ENCODE measurements around the gene MBD2.

Gene MBD2

DNA sequence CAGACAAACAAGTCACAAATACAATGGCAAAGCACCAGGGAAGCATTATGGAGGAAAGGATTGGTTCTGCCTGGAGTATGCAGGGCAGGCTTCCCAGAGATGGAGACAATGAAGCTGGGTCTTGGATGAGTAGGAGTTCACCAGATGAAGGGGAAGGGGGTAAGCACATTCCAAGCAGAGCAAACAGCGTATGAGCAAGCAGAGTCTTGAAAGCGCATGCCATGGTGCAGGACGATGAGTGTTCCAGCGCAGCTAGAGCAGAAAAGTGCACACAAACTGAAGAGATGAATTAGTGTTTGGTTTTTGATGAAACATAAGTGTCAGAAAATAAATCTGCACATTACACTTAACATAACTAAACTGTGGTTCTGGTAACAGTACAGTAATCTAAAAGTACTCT is 21.6 kb downstream of the MBD2 start:
- no peak for DNase-seq (ENCODE audit: low read depth in 2 of 2)

DNA sequence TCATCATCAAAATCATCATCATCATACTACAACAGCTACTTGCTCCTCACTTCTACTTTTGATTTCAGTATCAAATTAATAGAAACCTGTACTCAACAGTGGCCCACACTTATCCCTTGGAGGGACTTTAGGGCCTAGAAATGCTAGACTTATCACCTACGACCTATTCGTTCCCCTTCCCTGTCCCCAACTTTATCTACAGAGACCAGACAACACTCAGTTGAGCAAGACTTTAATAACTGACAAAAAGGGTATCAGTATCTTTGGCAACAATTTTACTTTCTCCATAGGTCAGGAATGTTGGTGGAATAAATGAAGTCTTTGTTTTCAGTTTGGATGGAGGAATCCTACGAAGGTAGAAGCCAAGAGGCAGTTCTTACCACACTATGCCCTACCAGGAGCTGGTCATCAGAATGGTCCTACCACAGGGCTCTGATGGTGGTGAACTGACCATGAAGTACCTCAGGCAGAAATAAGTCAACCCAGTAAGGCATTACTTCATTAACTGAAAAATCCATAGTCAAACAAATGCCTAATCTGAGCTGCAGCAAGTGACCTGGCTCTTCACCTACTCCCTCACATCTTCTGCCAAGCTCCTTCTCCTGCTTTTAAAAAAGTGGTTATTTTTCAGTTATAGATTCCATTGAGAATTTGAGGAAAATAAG is 26.6 kb downstream of the MBD2 start:
- DNase-seq (ENCODE audit: low read depth in 2 of 2) = no peak

- no peak for DNase-seq (ENCODE audit: low read depth in 2 of 2)
Measured at GRCh38 chr18:54193786-54194185, 30.7 kb downstream of the MBD2 start.

GRCh38 chr18:54192900-54193299 is 31.6 kb downstream of the MBD2 start:
- no peak for DNase-seq (ENCODE audit: low read depth in 2 of 2)

- DNase-seq (ENCODE audit: low read depth in 2 of 2) = no peak
Measured at GRCh38 chr18:54192415-54192814, 32.1 kb downstream of the MBD2 start.

- no peak for DNase-seq (ENCODE audit: low read depth in 2 of 2)
Measured at GRCh38 chr18:54191352-54191751, 33.1 kb downstream of the MBD2 start.

GRCh38 chr18:54187372-54187771 is 37.1 kb downstream of the MBD2 start:
- DNase-seq (ENCODE audit: low read depth in 2 of 2) = no peak

DNA sequence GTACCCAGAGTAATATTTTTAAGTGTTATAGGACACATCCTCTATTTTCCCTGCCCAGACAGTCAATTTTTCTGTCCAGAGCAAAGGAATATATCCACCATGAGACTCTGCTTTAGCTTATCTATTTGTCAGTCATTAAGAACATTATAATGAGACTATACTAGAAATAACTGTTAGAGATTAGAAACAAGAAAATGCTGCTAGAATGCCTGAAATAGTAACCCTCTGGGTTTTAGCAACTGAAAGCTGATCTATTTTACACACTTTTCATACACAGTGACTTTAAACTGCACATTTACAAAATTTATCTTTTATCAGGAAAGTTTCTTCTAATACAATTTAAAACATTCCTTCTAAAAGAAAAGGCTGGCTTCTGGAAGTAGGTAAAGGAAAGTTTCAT is 39.6 kb downstream of the MBD2 start:
- DNase-seq (ENCODE audit: low read depth in 2 of 2) = no peak

GRCh38 chr18:54183390-54183789 is 41.1 kb downstream of the MBD2 start:
- no peak for DNase-seq (ENCODE audit: low read depth in 2 of 2)

DNA sequence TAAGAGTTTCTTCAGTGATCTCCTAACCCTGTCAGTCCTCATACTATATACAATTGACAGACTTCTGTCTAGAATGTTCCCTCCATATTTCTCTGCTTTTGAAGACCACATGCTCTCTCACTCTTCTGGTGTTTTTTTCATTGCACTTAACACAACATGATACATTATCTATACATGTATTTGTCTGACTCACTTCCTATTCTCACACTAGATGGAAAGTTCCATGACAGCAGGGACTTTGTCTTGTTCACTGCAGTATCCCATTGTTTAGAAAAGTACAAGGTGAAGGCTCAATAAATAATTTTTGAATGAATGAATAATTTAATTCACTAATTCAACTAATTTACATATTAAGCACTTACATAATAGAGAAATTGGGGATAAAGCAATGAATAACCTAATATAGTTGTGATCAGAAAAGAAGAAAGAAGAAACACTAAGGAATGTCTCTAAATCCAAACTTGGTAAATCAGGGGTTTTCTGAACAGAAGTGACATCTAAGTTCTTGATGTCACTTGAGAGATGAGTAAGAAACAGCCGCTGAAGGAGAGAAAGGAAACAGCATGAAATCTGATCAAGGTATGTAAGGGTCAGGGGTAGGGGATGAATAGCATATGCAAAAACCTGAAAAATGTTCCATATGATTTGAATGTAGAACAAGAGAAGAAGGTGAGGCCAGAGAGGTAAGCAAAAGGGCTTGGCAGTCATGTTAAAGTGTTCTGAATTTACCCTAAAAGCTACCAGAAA is 42.4 kb downstream of the MBD2 start:
- no peak for DNase-seq (ENCODE audit: low read depth in 2 of 2)

- DNase-seq (ENCODE audit: low read depth in 2 of 2) = no peak
Measured at GRCh38 chr18:54173980-54174630, 50.4 kb downstream of the MBD2 start.

GRCh38 chr18:54173250-54173649 is 51.2 kb downstream of the MBD2 start:
- DNase-seq (ENCODE audit: low read depth in 2 of 2) = no peak

- peak; percentile 50 to 54 for DNase-seq (ENCODE audit: low read depth in 2 of 2)
Measured at GRCh38 chr18:54169431-54170403, 54.8 kb downstream of the MBD2 start.

DNA sequence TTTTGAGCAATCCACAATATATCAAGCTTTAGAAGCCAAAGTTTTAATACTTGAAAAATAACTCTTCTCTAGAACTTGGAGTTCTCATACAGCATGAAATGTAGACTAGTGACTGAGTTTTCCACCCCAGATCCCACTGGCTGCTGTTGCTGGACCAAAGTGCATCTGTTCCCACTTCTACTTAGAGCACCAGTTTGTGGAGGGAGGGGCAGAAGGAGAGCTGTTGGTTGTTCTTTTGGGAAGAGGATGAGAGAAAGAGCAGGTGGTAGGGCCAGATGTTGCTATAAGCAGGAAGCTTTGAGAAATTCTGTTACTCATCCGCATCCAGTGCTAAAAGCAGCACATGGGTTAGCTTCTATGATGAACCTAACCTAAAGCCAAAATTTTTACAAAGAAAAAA is 59.0 kb downstream of the MBD2 start:
- no peak for DNase-seq (ENCODE audit: low read depth in 2 of 2)

DNA sequence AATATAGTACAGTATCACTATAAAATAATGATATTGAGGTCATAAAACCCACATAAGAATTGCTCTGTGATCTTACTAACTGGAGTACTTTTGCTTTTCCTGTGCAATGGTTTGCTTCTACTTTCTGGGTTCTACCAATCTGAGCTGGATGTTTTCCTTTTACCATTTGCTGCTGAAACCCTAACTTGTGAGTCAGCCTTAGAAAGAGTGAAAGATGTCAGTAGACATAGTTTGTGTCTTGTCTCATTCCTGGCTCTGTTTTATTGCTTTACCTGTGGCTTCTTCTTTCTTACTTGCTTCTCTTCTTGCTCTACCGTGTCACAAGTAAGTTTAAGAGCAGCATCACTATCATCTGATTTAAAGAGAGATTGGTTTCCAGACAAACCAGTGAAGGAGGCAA is 61.0 kb downstream of the MBD2 start:
- no peak for DNase-seq (ENCODE audit: low read depth in 2 of 2)

DNA sequence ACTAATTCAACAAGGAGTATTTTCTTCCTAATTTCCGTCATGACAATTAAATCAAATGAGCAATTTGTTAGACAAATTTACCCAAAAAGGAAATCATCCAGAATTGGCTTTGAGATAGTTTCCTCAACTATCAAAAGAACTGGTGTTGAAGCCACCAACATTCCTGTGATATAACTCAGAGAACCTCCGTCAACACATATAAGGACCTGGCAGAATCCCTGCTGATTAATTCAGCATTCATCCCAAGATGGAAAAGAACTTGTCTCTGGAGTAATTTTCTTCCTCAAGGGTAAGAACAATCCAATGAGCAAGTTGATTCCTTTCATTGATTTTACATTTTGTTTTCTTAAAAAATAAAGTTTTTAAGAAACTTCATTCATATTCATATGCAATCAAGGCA is 62.0 kb downstream of the MBD2 start:
- peak; percentile 78 for DNase-seq (ENCODE audit: low read depth in 2 of 2)

DNA sequence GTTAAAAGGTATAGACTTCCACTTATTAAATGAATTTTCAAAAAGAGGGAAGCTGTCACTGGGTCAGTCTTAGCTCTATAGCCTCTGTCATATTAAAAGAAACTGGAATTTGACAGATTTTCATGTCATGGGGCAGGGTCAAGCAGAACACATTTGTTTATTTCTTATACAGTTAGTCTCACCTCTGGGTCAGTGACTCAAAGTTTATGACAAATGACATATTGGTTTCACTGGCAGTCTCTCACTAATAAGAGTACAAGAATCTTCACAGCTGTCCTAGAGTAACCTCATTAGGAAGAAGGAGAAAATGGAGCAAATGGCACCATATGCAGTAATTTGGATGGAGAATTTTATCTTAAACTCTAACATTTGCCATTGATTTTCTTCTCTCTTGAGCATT is 63.2 kb downstream of the MBD2 start:
- no peak for DNase-seq (ENCODE audit: low read depth in 2 of 2)

- DNase-seq (ENCODE audit: low read depth in 2 of 2) = no peak
Measured at GRCh38 chr18:54159906-54160305, 64.6 kb downstream of the MBD2 start.

DNA sequence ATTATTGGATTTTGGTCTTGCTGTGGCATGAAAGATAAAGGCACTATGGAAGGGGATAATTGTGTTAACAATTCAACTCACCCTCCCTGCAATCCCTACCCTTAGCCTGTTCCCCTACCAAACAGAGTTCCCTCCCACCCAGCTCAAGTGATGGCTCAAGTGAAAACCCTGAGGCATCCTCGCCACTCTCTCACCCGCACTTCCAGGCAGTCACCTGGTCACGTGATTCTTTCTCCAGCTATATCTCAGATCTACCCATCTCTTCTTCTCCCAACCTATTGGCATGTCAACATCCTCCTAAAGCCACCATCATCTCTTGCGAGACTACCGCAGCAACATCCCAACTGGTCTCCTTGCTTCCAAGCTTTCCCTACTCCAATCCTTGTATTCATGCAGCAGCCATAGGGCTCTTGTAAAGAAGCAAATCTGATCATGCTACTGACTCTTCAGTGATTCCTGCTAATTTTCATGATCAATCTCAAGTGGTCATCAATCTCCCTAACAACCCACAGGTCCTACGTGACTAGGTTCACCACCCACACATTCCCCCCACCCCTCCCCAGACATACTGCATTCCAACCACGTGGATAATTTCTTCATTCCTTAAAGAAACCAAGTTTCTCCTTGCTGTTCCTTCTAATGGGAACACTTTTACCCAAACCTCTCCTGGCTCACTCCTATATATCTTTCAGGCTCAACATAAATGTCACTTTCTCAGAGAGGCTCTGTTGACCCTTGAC is 66.7 kb downstream of the MBD2 start:
- no peak for DNase-seq (ENCODE audit: low read depth in 2 of 2)

- DNase-seq (ENCODE audit: low read depth in 2 of 2) = no peak
Measured at GRCh38 chr18:54155412-54155811, 69.1 kb downstream of the MBD2 start.

DNA sequence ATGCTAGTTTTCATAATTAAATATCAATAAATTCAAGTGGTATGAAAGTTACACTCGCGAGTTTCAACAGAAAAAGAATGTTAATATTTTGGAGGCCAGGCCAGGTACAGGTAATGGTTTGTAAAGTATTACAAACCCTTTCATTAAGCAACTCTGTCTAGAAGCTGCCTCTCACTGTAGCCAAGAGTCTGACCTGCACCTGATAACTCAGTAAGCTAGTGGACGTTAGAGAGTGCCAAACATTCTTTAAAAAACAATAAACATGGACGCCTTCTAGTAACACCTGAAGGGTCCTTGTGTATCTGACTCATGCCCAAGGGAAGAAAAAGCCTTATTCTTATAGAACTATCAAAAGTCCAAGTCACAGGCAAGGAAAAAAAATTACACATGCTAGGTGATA is 70.2 kb downstream of the MBD2 start:
- DNase-seq (ENCODE audit: low read depth in 2 of 2) = no peak

Data from fibroblast of skin of left quadriceps (primary cell).